PC-3 (cell line): Measurements from ENCODE around the gene THSD7A.

Source experiments
- EZH2 ChIP-seq: fragments of 300-600 bp; sonication (generic); IDR thresholded peaks from one replicate; pipeline ENCODE4 v1.6.1; 2017; ENCODE audit warnings: antibody characterized with exemption, mild to moderate bottlenecking, low read length; ENCODE audit not compliant: unreplicated experiment
- EZH2phosphoT487 ChIP-seq: fragments of 300-600 bp; sonication (generic); IDR thresholded peaks from 2 replicates; pipeline ENCODE4 v1.6.1; 2018; ENCODE audit warnings: mild to moderate bottlenecking, antibody characterized with exemption, low read length, borderline replicate concordance
- TF ChIP-seq, protein P1 (sequence below): fragments of 300-600 bp; sonication (generic); conservative IDR thresholded peaks from 2 replicates; pipeline ENCODE4 v1.5.1; 2017; ENCODE audit warnings: antibody characterized with exemption, low read depth, mild to moderate bottlenecking, low read length

GRCh38 chr7:11847336-11847735 lies 15.3 kb upstream of the THSD7A start:
- TF ChIP-seq, protein P1, sequence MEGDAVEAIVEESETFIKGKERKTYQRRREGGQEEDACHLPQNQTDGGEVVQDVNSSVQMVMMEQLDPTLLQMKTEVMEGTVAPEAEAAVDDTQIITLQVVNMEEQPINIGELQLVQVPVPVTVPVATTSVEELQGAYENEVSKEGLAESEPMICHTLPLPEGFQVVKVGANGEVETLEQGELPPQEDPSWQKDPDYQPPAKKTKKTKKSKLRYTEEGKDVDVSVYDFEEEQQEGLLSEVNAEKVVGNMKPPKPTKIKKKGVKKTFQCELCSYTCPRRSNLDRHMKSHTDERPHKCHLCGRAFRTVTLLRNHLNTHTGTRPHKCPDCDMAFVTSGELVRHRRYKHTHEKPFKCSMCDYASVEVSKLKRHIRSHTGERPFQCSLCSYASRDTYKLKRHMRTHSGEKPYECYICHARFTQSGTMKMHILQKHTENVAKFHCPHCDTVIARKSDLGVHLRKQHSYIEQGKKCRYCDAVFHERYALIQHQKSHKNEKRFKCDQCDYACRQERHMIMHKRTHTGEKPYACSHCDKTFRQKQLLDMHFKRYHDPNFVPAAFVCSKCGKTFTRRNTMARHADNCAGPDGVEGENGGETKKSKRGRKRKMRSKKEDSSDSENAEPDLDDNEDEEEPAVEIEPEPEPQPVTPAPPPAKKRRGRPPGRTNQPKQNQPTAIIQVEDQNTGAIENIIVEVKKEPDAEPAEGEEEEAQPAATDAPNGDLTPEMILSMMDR = no peak
- no peak for TF ChIP-seq EZH2
- TF ChIP-seq EZH2phosphoT487 = no peak
